HepG2 (cell line): ENCODE measurements around the gene MED9. TPM values are rescaled to one million over a fixed set of nuclear protein-coding genes. Genes with fewer than 3 reads are reported as not detected.

Experiments
- ATF5 ChIP-seq: sonication (generic); formaldehyde crosslinking; IDR thresholded peaks from 2 replicates; pipeline ENCODE4 v1.4.0; 2020; ENCODE audit warnings: mild to moderate bottlenecking, low read depth, missing genetic modification reagents
- CCAR2 ChIP-seq: fragments of 200-400 bp; formaldehyde crosslinking; optimal IDR thresholded peaks from 2 replicates; pipeline ENCODE3; 2018; ENCODE audit warnings: low read depth, mild to moderate bottlenecking, low read length, moderate library complexity
- CENPX ChIP-seq: sonication (generic); formaldehyde crosslinking; IDR thresholded peaks from 2 replicates; pipeline ENCODE4 v1.9.0; 2021; ENCODE audit warnings: mild to moderate bottlenecking, missing genetic modification reagents, moderate library complexity
- FOXO1 ChIP-seq: sonication (generic); formaldehyde crosslinking; IDR thresholded peaks from 2 replicates; pipeline ENCODE4 v1.4.0; 2020; ENCODE audit warnings: missing genetic modification reagents
- KMT2B ChIP-seq: IDR thresholded peaks from 2 replicates; pipeline ENCODE4 v1.6.1; 2016; ENCODE audit warnings: missing genetic modification reagents, missing compliant biosample characterization
- MED13 ChIP-seq: sonication (generic); formaldehyde crosslinking; IDR thresholded peaks from 2 replicates; pipeline ENCODE4 v1.5.0; 2020; ENCODE audit warnings: missing genetic modification reagents
- RAD21 ChIP-seq: fragments of 450-650 bp; formaldehyde crosslinking; IDR thresholded peaks from 2 replicates; pipeline ENCODE4 v1.5.0; 2020; ENCODE audit warnings: mild to moderate bottlenecking
- RELA ChIP-seq: sonication (generic); formaldehyde crosslinking; IDR thresholded peaks from 2 replicates; pipeline ENCODE4 v1.4.0; 2020; ENCODE audit warnings: missing genetic modification reagents
- SALL2 ChIP-seq: sonication (generic); formaldehyde crosslinking; IDR thresholded peaks from 2 replicates; pipeline ENCODE4 v1.8.1; 2023; ENCODE audit warnings: mild to moderate bottlenecking, missing genetic modification reagents, inconsistent platforms
- SP2 ChIP-seq: sonication (generic); formaldehyde crosslinking; IDR thresholded peaks from 2 replicates; pipeline ENCODE4 v1.5.1; 2020; ENCODE audit warnings: mild to moderate bottlenecking, missing genetic modification reagents
- SP5 ChIP-seq: IDR thresholded peaks from 2 replicates; pipeline ENCODE4 v1.6.1; 2016; ENCODE audit warnings: low read depth, borderline replicate concordance
- TCF7 ChIP-seq: sonication (generic); IDR thresholded peaks from 2 replicates; pipeline ENCODE4 v1.6.1; 2016; ENCODE audit warnings: antibody characterized with exemption, low read depth
- TIGD3 ChIP-seq: sonication (generic); formaldehyde crosslinking; IDR thresholded peaks from 2 replicates; pipeline ENCODE4 v1.5.1; 2020; ENCODE audit warnings: mild to moderate bottlenecking, missing genetic modification reagents, borderline replicate concordance
- ZBTB3 ChIP-seq: sonication (generic); formaldehyde crosslinking; IDR thresholded peaks from 2 replicates; pipeline ENCODE4 v1.4.0; 2020; ENCODE audit warnings: low read depth, mild to moderate bottlenecking, moderate library complexity, missing genetic modification reagents, borderline replicate concordance
- ZBTB38 ChIP-seq: sonication (generic); formaldehyde crosslinking; IDR thresholded peaks from 2 replicates; pipeline ENCODE4 v1.5.1; 2020; ENCODE audit warnings: mild to moderate bottlenecking, missing genetic modification reagents
- ZFX ChIP-seq: sonication (generic); formaldehyde crosslinking; IDR thresholded peaks from 2 replicates; pipeline ENCODE4 v1.4.0; 2020; ENCODE audit warnings: mild to moderate bottlenecking, low read depth, missing genetic modification reagents, moderate library complexity
- ZNF24 ChIP-seq: fragments of 450-650 bp; IDR thresholded peaks from 2 replicates; pipeline ENCODE4 v1.6.1; 2017; ENCODE audit warnings: antibody characterized with exemption, mild to moderate bottlenecking
- ZNF3 ChIP-seq: IDR thresholded peaks from 2 replicates; pipeline ENCODE4 v1.7.0; 2017; ENCODE audit warnings: inconsistent platforms
- ZNF382 ChIP-seq: sonication (generic); formaldehyde crosslinking; IDR thresholded peaks from 2 replicates; pipeline ENCODE4 v1.5.0; 2020; ENCODE audit warnings: missing genetic modification reagents, mild to moderate bottlenecking, borderline replicate concordance
- ZNF547 ChIP-seq: sonication (generic); formaldehyde crosslinking; IDR thresholded peaks from 2 replicates; pipeline ENCODE4 v1.5.1; 2020; ENCODE audit warnings: mild to moderate bottlenecking, missing genetic modification reagents
- ZNF672 ChIP-seq: sonication (generic); formaldehyde crosslinking; IDR thresholded peaks from 2 replicates; pipeline ENCODE4 v1.8.1; 2022; ENCODE audit warnings: missing genetic modification reagents
- ZNF782 ChIP-seq: sonication (generic); formaldehyde crosslinking; IDR thresholded peaks from 2 replicates; pipeline ENCODE4 v1.4.0; 2020; ENCODE audit warnings: missing genetic modification reagents, mild to moderate bottlenecking, borderline replicate concordance
- ZSCAN12 ChIP-seq: sonication (generic); formaldehyde crosslinking; IDR thresholded peaks from 2 replicates; pipeline ENCODE4 v1.9.0; 2021; ENCODE audit warnings: mild to moderate bottlenecking, missing genetic modification reagents
- ZSCAN31 ChIP-seq: sonication (generic); formaldehyde crosslinking; IDR thresholded peaks from 2 replicates; pipeline ENCODE4 v1.5.0; 2020; ENCODE audit warnings: low read depth, mild to moderate bottlenecking, missing genetic modification reagents
- polyA plus RNA-seq, 8 experiments: library from polyadenylated mRNA; depleted of rRNA in 3 of 8; stranded (reverse) in 7 of 8; unstranded in 1 of 8; fragments of >200 nt; fragmentation: Illumina TruSeq in 4 of 8; extraction: Trizol in 4 of 8; gene quantifications; 2 replicates each; pipeline versions ENCODE4 v1.2.1 to v1.2.3, GENCODE V29; 2011 to 2016; ENCODE audit warnings: low read depth in 4 of 8, missing spikeins in 1 of 8, mixed read lengths in 1 of 8; ENCODE audit not compliant: insufficient read depth in 1 of 8
- total RNA-seq, 5 experiments: library from RNA; depleted of rRNA; stranded (reverse); fragments of >200 nt; fragmentation: Illumina TruSeq; extraction: Trizol; gene quantifications; 2 replicates each; pipeline ENCODE4 v1.2.3, GENCODE V29; 2016; ENCODE audit warnings: low read depth in 1 of 5
- TF ChIP-seq, protein P1 (sequence below): sonication (generic); formaldehyde crosslinking; IDR thresholded peaks from 2 replicates; pipeline ENCODE4; 2020; ENCODE audit warnings: missing genetic modification reagents, mild to moderate bottlenecking, borderline replicate concordance

The MED9 gene
- total and polyA plus RNA-seq, 2 of the 13 experiments (the other 11 are each of a cell fraction or from before 2014, with no cell fraction given) = 11.9 to 15.1 TPM

GRCh38 chr17:17445925-17446665 lies 30.7 kb upstream of the MED9 start (continued):
- no peak for TF ChIP-seq ZSCAN31
- no peak for TF ChIP-seq ATF5 (CRISPR knock-in tag)
- peak; percentile 99 for TF ChIP-seq SP5 (CRISPR knock-in tag)
- no peak for TF ChIP-seq ZNF382
- TF ChIP-seq RELA = no peak
- TF ChIP-seq ZBTB38 = no peak
- TF ChIP-seq ZNF782 (CRISPR knock-in tag) = no peak; the same call in 1 of the 2 replicates
- TF ChIP-seq KMT2B (CRISPR knock-in tag) = no peak; the same call in 1 of the 2 replicates
- TF ChIP-seq ZSCAN12 = peak; percentile 78; the same call in 1 of the 2 replicates
- TF ChIP-seq SALL2 (CRISPR knock-in tag) = no peak; the same call in 1 of the 2 replicates
- no peak for TF ChIP-seq CENPX (CRISPR knock-in tag)
- no peak for TF ChIP-seq ZNF3
- TF ChIP-seq SP2 (CRISPR knock-in tag) = no peak
- no peak for TF ChIP-seq TIGD3 (CRISPR knock-in tag)
- TF ChIP-seq TCF7 = peak; percentile 98
- no peak for TF ChIP-seq RAD21
- TF ChIP-seq ZBTB3 (CRISPR knock-in tag) = no peak
- no peak; the same call in 1 of the 2 replicates for TF ChIP-seq ZFX (CRISPR knock-in tag)
- TF ChIP-seq ZNF672 (CRISPR knock-in tag) = no peak
- no peak for TF ChIP-seq ZNF547 (CRISPR knock-in tag)
- peak; percentile 95 for TF ChIP-seq MED13
- peak; percentile 96 for TF ChIP-seq FOXO1 (CRISPR knock-in tag)
- TF ChIP-seq CCAR2 = no peak
- TF ChIP-seq, protein P1, sequence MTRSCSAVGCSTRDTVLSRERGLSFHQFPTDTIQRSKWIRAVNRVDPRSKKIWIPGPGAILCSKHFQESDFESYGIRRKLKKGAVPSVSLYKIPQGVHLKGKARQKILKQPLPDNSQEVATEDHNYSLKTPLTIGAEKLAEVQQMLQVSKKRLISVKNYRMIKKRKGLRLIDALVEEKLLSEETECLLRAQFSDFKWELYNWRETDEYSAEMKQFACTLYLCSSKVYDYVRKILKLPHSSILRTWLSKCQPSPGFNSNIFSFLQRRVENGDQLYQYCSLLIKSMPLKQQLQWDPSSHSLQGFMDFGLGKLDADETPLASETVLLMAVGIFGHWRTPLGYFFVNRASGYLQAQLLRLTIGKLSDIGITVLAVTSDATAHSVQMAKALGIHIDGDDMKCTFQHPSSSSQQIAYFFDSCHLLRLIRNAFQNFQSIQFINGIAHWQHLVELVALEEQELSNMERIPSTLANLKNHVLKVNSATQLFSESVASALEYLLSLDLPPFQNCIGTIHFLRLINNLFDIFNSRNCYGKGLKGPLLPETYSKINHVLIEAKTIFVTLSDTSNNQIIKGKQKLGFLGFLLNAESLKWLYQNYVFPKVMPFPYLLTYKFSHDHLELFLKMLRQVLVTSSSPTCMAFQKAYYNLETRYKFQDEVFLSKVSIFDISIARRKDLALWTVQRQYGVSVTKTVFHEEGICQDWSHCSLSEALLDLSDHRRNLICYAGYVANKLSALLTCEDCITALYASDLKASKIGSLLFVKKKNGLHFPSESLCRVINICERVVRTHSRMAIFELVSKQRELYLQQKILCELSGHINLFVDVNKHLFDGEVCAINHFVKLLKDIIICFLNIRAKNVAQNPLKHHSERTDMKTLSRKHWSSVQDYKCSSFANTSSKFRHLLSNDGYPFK = no peak; the same call in 1 of the 2 replicates
- TF ChIP-seq ZNF24 = no peak
